ENCODE data around the gene SLC22A5.

The SLC22A5 gene

DNA sequence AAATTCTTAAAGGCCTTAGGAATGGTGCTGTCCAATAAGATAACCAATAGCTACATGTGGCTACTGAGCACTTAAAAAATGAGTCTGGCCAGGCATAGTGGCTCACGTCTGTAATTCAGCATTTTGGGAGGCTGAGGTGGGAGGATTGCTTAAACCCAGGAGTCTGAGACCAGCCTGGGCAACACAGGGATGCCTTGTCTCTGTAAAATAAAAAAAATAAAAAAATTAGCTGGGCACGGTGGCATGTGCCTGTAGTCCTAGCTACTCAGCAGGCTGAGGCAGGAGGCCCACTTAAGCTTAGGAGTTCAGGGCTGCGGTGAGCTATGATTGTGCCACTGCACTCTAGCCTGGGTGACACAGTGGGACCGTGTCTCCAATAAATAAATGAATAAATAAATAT lies 1.3 kb upstream of the SLC22A5 start:
- DNase-seq (ENCODE audit: low read depth): no peak

DNA sequence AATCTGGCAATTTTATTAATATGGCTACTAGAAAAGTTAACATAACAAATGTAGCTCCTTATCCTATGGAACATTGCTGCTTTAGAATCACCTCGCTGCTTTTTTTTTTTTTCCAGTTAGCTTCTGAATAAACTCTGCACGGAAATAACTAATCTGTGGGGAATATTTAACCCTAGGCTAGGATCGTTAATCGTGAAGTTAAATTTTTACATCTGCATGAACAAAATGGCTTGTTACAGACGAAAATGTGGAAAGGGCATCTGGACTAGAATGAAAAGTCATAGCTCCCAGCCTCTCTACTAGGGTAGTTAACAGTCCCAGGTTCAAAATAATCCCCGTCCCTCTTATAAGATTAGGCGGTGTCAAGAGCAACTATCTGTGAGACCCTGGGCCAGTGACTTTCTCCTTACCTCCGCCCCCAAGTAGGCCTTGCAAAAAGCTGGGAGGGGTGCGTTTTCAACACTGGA lies 470 bp upstream of the SLC22A5 start:
- DNase-seq (ENCODE audit: low read depth): no peak

DNA sequence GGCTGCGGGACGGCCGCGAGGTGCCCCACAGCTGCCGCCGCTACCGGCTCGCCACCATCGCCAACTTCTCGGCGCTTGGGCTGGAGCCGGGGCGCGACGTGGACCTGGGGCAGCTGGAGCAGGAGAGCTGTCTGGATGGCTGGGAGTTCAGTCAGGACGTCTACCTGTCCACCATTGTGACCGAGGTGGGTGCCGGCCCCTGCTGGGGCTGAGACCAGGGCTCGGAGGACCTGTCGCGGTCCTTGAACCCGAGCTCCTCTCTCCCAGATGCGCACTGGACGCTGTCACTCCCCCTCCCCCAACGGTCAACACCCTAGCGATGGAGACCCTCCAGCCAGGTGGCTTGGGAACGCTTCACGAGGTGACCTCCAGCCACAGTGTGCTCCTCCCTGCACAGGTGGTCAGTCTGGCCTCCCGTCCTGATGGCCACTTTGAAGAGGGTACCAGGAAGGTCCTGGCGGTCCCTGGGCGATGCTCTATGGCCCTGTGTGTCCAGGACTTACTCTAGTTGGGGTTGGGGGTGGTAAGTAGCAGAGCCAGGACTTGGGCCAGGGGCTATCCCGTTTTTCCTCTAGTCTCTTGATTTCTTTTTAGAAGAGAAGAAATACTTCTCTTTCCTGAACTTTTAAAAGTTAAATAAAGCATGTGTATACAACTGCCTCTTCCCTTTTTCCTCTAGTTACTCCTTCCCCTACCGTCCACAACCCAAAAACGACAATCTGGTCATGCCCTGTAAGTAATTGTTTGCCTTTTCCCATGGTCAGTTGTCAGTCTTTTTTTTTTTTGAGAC lies 866 bp downstream of the SLC22A5 start:
- no peak for DNase-seq (ENCODE audit: low read depth)

DNA sequence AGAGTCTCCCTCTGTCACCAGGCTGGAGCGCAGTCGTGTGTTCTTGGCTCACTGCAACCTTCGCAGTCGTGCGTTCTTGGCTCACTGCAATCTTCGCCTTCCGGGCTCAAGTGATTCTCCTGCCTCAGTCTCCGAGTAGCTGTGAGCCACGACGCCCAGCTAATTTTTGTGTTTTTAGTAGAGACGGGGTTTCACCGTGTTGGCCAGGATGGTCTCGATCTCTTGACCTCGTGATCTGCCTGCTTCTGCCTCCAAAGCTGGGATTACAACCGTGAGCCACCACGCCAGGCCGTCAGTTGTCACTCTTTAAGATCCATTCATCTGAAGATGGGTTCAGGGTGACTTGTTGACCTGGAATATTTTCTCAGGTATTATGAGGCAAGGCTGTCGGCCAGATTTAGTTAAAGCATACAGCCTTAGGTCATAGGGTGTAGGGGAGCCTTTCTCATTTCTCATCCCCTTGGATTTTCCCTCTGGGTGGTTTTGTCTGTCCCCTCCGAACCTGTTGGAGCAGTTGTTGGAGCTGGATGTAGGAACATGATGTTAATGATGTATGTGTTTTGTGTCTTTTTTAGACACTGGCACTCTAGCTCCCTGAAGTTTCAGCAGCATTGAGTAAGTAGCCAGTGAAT lies 1.6 kb downstream of the SLC22A5 start:
- no peak for DNase-seq (ENCODE audit: low read depth)

DNA sequence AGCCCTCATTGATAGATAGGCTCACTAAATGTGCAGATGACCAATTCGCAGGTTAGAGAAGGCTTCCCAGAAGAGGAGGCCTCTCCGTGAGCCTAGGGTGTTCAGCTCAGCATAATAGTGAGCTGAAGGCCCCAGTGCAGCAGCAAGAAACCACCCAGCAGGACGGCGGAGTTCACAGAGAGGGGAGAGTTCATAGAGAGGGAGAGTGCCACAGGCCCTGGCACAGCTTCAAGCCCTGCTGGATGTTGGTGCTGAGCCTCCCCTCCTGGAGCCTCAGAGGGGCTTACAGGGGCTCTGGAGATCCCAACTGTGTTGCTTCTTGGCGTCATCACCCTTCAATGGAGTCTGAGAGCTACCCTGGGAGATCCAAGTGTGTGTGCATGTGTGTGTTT lies 2.1 kb downstream of the SLC22A5 start:
- DNase-seq (ENCODE audit: low read depth): no peak

DNA sequence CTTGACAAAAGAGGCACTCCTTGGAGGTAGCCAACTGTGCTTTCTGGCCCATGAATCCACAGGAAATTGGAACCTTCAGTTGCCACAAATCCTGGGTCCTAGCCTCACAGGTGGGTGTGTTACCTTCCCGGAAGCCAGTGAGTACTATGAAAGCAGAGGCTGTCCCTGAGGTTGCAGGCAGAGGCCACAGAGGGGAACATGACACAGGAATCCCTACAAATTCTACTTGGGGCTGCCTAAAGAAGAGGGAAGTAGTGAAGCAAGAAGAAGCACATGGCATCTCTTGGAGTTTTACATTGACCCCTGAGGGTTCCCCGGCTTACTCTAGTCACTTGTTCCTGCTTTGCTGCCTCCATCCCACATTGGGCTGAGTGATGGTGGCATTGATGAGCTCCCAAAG lies 2.6 kb downstream of the SLC22A5 start:
- DNase-seq (ENCODE audit: low read depth): no peak

DNA sequence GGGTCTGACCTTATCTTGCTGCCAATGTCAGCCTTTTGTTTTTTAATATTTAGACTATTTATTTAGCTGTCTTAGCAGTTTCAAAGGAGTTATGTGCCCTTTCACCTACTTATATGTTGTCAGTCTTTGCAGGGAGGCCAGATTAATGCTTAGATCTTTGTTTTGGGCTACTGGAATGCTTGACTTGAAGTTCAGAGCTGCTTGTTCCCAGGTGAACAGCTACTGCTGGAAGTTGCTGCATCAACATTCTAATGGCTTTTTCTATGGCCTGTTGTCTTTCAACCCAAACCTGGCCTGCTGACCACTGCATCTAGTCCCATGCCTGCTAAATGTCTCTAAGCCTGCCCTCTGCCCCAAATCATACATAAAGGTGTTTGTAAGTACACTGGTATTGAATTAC lies 3.0 kb downstream of the SLC22A5 start:
- DNase-seq (ENCODE audit: low read depth): no peak

DNA sequence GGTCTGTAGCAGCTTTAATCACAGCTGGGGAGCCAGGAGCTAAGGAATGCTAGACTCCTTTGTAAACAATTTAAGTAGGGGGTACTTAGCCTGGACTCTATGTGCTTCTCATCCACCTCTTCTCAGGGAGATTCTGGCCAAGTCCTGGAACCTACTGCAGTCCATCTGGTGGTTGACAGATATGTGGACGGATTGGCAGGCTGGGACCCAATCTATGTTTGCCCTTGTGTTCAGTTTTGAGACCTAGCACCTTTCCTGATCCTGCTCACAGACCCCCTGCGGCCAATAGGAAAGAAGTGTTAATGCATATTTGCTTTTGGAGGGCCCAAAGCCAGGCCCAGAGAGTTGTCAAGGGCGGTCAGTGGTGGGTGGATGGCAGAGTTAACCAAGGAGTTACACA lies 6.4 kb downstream of the SLC22A5 start:
- DNase-seq (ENCODE audit: low read depth): no peak

DNA sequence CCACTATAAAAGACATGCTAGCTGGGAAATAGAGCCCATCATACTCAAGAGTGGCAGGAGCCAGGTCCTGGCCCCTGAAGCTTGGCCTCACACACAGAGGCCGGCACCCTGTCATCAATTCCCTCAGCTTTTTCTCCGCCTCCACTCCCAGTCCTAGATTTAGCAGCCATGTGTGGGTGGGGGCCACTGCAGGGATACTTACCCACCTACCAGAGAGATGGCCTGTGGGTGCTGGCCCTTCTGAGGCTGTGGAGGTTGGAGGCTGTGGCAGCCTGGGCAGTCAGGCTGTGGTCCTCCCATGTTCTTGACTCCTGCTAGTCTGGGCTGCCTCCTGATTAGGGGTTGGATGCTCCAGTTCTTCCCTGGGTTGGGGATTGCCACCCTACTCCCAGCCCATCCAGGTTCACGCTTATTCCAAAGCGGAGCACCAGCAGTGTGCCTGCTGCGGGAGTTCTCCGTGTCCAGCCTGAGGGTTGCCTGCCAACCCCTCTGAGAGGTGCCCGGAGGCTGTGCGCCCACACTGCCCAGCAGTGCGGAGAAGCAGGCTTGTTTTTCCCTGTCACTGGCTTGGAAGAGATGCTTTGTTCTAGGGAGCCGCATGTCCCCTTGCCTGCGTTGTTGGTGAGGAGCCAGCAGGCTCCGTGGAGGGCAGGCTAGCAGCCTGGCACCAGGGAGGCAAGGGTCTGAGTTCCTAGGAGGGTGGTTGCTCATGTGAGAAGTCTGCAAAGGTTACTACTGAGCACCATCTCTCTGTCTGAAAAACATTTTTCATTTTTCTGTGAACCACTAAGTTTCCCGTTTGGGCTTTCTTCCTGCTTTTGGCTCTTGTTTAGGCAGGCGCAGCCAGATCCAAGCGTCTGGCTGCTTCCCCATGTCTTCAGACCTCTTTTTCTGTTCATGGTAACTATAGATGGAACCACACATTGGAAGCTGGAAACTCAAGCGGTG lies 7.5 kb downstream of the SLC22A5 start:
- DNase-seq (ENCODE audit: low read depth): no peak

DNA sequence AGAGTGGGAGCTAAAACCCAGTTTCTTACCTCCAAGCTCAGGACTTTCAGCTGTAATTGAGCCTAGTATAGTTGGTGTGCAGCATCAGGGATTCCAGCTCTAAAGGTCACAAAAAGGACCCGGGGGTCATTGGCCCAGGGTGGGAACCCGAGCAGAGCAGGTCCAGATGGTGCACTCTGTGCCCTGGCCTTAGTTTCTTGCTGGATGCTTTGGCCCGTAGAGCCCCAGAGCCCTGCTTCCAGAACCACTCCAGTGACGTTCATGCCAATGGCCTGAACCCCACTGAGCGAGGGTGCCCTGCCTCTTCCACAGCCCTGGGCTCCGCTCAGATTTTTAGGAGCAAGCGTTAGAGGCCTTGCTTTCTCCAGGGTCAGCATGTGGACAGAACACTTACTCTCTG lies 8.2 kb downstream of the SLC22A5 start:
- no peak for DNase-seq (ENCODE audit: low read depth)

DNA sequence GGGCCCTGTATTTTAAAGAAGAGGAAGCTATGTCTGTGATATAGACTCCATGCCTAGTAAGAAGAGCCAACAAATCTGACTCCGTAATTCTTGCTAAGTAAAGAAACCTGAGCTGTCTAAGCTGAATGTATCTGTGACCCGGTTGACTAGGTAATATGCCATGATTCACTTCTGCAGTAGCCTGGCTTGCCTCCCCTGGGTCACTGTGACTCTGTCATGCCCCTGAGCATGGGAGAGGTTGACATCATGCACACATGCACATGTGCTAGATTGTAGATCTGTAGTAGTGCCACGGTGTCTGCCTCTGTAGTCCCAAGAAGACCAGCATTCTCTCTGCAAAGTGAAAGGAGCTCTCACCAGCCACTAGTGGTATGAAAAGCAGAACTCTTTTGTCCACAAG lies 9.1 kb downstream of the SLC22A5 start:
- no peak for DNase-seq (ENCODE audit: low read depth)

DNA sequence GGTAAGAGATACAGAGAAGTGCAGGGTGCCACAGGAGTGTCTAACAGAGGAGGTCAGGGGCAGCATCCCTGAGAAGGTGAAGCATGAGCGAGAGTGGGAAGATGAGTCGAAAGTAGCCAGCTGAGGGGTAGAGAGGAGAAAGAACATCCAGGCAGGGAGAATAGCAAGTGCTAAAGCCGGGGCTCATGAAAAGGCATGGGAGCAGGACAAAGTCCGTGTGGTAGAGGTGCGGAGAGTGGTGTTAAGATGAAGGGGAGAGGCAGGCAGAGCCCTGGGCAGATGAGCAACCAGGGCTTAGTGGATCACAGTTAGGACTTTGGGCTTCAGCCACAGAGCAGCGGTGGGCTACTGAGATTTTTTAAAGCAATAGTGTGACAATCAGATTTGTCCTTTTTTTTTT lies 10.5 kb downstream of the SLC22A5 start:
- no peak for DNase-seq (ENCODE audit: low read depth)

DNA sequence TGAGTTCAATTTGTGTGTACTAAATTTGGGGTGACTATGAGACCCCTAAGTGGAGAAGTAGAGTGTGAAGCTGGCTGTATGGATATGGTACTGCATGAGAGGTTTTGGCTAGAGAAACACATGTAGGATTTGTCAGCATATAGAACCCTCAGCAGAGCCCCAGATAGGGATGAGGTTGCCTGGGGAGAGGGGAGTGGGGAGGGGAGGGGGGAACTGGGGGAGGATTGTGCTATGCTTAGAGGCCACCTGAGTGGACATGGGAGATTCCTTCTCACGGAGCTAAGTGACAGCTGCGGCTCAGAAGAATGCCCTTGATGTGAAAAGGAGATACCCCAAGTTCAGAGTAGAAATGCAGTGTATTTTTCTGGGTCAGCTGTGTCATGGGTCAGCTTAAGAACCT lies 11.2 kb downstream of the SLC22A5 start:
- no peak for DNase-seq (ENCODE audit: low read depth)

DNA sequence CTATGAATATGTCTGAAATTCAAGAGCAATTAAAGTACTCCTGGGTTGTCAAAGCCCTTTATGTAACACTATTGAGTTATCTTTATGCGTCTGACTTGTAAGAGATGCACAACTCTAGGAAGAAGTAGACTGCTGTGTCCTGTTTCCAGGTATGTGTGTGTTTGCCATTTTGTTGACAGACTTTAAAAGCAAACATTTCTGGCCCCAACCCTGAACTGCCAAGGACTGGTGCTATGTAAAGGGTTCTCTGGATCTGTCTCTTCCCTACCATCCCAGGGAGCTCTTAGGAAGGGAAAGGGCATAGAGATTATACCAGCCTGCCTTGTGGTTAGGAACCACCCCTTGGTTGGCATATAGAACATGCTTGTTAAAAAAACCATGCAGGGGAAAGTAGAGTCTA lies 12.1 kb downstream of the SLC22A5 start:
- no peak for DNase-seq (ENCODE audit: low read depth)

DNA sequence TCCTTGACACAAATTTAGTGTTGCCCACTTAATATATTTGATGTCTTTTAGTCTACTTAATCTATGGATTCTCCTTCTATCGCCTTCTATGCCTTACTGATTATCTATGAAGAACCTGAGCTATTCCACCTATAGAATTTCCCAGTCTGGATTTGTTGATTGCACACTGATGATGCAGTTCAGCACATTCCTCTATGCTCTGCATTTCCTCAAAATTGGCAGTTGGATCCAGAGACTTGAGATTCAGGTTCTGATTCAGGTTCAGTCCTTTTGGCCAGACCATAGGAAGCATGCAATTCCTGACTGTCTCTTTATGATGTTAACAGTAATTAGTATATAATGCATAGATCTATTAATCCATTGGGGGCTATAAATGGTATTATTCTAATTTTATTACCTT lies 13.8 kb downstream of the SLC22A5 start:
- no peak for DNase-seq (ENCODE audit: low read depth)

DNA sequence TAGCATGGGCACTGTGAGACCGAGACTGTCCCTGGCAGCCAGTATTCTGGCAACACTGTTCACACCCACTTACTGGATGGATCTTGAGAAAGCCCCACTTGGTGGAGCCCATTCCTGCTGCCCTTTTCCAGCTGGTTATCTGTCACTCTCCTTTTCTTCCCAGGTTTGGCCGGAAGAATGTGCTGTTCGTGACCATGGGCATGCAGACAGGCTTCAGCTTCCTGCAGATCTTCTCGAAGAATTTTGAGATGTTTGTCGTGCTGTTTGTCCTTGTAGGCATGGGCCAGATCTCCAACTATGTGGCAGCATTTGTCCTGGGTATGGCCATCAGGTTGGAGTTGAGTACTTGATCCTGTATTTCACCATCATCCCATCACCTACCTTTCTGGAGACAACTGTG lies 14.5 kb downstream of the SLC22A5 start:
- DNase-seq (ENCODE audit: low read depth): no peak

DNA sequence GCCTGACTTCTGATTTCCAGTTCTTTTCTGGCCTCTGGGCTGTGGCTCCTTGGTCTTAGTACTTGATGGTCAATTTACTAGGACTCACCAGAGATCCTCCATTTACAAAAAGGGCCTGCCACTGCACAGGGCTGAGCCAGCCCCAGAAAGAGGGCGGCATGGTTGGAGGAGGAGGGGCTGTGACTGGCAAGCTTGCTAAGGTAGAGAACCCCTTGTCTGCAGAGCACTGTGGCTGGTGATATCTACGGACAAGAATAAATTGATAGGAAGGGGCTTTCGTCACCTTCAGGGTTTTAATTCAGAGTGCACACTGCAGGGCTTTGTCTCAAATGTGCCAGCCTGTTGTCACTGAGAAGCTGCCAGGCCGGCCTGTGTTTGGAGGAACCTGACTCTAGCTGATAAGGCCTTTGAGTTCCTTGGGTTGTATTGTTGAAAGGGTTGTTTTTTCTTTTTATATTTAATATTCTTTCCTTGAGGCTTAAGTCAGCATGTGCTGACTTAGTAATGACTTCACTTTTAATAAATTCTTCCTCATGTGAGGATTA lies 15.1 kb downstream of the SLC22A5 start:
- no peak for DNase-seq (ENCODE audit: low read depth)

DNA sequence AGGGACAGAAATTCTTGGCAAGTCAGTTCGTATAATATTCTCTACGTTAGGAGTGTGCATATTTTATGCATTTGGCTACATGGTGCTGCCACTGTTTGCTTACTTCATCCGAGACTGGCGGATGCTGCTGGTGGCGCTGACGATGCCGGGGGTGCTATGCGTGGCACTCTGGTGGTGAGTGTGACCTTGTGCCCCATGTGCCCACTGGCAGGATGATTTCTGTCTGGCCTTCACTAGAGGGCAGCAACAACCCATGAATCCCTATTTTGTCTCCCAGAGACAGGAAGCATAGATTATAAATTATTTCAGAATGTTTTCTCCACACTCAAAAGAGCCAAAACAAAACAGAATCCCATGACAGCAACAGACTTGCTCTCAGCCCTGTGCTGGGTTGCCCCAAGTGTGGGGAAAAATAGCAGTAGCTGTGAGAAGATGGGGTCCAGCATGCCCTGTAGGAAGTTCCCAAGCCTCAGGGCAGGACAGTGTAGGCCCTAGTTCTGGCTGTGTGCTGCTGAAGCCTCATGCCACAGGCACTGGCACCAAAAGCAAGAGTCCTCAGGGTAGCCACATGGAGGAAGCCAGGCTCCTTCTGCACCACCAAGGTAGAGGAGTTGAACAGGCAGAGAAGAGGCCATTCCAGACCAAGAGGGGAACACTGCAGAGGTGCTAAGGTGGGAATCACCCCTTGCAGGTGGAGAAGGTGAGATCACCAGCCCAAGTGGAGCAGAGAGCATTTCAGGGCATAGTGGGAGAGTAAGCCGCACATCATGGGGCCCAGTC lies 16.0 kb downstream of the SLC22A5 start:
- DNase-seq (ENCODE audit: low read depth): no peak

DNA sequence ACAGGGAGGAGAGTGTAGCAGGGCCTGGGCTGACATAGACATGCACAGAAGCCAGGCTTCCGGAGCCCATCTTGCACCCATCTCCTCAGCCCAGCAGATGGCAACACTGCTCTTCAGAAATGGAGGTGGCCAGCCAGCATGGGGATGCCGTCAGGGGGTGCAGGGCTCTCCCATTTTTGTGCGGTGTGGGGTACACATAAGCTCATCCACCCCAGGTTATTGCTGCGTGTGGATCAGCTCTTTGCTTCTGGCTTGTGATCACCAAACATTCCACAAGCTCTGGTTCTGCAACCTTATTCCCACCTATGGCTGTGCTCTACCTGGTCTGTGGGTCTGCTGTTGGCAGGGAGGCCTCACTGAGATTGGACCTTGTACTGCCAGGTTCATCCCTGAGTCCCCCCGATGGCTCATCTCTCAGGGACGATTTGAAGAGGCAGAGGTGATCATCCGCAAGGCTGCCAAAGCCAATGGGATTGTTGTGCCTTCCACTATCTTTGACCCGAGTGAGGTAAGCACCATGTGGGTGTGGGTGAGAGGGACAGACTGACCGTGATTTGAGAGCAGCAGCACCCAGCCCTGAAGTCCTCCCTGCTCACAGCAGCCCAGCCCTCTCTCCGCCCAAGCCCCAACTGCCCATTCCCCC lies 17.3 kb downstream of the SLC22A5 start:
- DNase-seq (ENCODE audit: low read depth): no peak

DNA sequence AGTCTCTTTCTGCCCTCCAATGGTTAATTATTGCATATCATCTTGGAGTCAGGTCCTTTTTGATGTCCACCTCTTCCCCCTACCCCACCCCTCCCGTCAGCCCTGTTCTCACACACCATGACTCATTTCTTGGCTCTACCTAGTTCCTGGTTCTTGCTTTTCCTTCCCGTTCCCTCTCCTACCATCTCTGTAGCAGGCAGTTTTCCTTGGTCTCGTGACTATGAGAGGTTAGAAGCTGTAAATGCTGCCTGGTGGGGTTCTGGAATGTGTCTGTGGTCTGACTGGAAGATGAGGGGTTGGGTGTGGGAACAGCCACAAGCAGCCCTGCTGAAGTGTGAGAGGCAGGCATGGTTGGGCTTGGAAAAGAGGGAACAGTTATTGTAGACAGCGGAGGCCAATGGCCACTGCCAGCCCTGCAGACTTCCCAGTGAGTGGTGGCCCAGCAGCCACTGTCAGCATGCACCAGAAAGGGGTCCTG lies 18.2 kb downstream of the SLC22A5 start:
- peak; percentile 84 for DNase-seq (ENCODE audit: low read depth)

Measured in HS-27A (cell line).